ENCODE measurements around the gene SCG5.

Gene SCG5

GRCh38 chr15:32659340-32660155 is 18.0 kb downstream of the SCG5 start:
- no peak for DNase-seq (ENCODE audit: low read depth in 1 of 2, low spot score in 1 of 2)

GRCh38 chr15:32663671-32664070 is 22.2 kb downstream of the SCG5 start:
- DNase-seq (ENCODE audit: low read depth in 1 of 2, low spot score in 1 of 2), result no peak

- no peak for DNase-seq (ENCODE audit: low read depth in 1 of 2, low spot score in 1 of 2)
Observed at GRCh38 chr15:32664796-32665195, 23.3 kb downstream of the SCG5 start.

GRCh38 chr15:32667321-32667720 is 25.8 kb downstream of the SCG5 start:
- no peak for DNase-seq (ENCODE audit: low read depth in 1 of 2, low spot score in 1 of 2)

GRCh38 chr15:32668942-32669341 is 27.4 kb downstream of the SCG5 start:
- no peak for DNase-seq (ENCODE audit: low read depth in 1 of 2, low spot score in 1 of 2)

- DNase-seq (ENCODE audit: low read depth in 1 of 2, low spot score in 1 of 2), result no peak
Observed at GRCh38 chr15:32669896-32670611, 28.5 kb downstream of the SCG5 start.

GRCh38 chr15:32670623-32671022 is 29.1 kb downstream of the SCG5 start:
- DNase-seq (ENCODE audit: low read depth in 1 of 2, low spot score in 1 of 2), result no peak

GRCh38 chr15:32671339-32672325 is 30.1 kb downstream of the SCG5 start:
- DNase-seq (ENCODE audit: low read depth in 1 of 2, low spot score in 1 of 2), result no peak

- DNase-seq (ENCODE audit: low read depth in 1 of 2, low spot score in 1 of 2), result no peak
Observed at GRCh38 chr15:32674681-32675080, 33.2 kb downstream of the SCG5 start.

- DNase-seq (ENCODE audit: low read depth in 1 of 2, low spot score in 1 of 2), result no peak
Observed at GRCh38 chr15:32675466-32675865, 34.0 kb downstream of the SCG5 start.

GRCh38 chr15:32676169-32676568 is 34.7 kb downstream of the SCG5 start:
- no peak for DNase-seq (ENCODE audit: low read depth in 1 of 2, low spot score in 1 of 2)

GRCh38 chr15:32677238-32677750 is 35.8 kb downstream of the SCG5 start:
- no peak for DNase-seq (ENCODE audit: low read depth in 1 of 2, low spot score in 1 of 2)

GRCh38 chr15:32679298-32679690 is 37.8 kb downstream of the SCG5 start:
- DNase-seq (ENCODE audit: low read depth in 1 of 2, low spot score in 1 of 2), result no peak

- no peak for DNase-seq (ENCODE audit: low read depth in 1 of 2, low spot score in 1 of 2)
Observed at GRCh38 chr15:32682569-32682968, 41.1 kb downstream of the SCG5 start.

- no peak for DNase-seq (ENCODE audit: low read depth in 1 of 2, low spot score in 1 of 2)
Observed at GRCh38 chr15:32682977-32683630, 41.6 kb downstream of the SCG5 start.

GRCh38 chr15:32683906-32684584 is 42.5 kb downstream of the SCG5 start:
- no peak for DNase-seq (ENCODE audit: low read depth in 1 of 2, low spot score in 1 of 2)

GRCh38 chr15:32685576-32685975 is 44.1 kb downstream of the SCG5 start:
- no peak for DNase-seq (ENCODE audit: low read depth in 1 of 2, low spot score in 1 of 2)

GRCh38 chr15:32687556-32687955 is 46.0 kb downstream of the SCG5 start:
- DNase-seq (ENCODE audit: low read depth in 1 of 2, low spot score in 1 of 2), result no peak

GRCh38 chr15:32688151-32688639 is 46.7 kb downstream of the SCG5 start:
- no peak for DNase-seq (ENCODE audit: low read depth in 1 of 2, low spot score in 1 of 2)
